Fibroblast of gingiva (primary cell): Measurements from ENCODE around the gene FDXR.

ENCODE experiments used
- DNase-seq: peaks from one replicate; pipeline ENCODE4 v3.0.0-alpha.2; 2011; ENCODE audit warnings: low read depth

FDXR gene

DNA sequence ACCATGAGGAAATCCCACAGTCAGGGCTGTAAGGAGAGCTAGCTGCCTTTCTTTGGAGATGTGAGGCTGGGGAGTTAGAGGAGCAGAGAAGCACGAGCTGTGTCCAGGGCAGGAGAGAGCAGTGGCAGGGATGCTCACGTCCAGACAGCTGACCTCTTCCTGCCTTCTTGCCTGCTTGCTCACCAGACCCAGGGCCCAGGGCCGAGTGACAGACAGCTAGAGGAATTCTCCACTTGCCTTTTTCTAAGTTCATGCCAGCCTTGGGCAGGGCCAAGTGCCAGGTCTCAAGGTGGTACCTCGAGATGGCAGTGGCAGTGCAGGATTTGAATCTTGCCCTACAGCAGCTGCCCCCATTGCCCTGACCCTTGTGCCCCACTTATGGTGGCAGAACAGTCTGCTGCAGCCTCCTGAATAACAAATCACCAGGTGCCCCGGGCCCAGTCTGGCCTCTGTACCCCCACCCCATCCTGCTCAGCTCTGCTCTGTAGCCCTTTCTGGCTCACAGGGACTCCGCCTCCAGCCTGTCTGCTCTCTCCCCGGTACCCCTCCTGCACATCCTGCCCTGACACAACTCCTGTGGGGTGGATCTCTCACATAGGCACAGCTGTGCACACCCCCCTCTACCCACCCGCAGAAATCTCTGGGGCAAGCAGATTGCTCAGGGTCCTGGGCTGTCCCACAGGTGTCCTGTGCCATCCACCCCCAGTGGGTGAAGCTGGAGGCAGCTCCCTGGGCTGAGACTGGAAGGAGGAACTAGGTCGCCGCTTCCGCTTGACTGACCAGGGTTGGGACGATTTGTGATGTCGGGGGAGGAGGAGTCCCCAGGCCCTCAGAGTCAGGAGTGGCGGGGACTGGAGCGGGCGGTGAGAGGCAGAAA, 39.1 kb downstream of the FDXR start:
- DNase-seq = no peak

GRCh38 chr17:74832421-74832820, 40.4 kb downstream of the FDXR start:
- DNase-seq = no peak

GRCh38 chr17:74831444-74832146, 41.2 kb downstream of the FDXR start:
- no peak for DNase-seq

DNA sequence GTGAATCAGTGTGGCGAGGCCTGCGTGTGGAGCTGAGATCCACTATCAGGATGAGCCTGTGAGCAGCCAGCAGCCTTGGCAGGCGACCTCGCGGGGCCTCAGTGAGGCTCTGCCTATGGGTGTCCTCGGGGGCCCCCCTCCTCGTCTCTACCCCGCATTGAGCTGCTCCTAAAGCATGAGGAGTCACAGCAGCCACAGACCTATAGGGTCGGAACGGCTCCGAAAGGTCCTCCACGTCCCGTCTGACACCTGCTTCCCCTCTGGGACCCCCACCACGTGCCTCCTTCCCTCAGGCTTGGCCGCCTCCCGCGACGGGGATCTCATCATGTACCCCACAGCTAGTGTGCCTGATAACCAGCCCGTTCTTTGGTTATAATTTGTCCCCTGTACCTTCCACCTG, 41.9 kb downstream of the FDXR start:
- no peak for DNase-seq

- no peak for DNase-seq
These were observed 45.0 kb downstream of the FDXR start for GRCh38 chr17:74827800-74828199.

- DNase-seq = no peak
These were observed 46.7 kb downstream of the FDXR start for GRCh38 chr17:74825952-74826719.

- no peak for DNase-seq
These were observed 47.7 kb downstream of the FDXR start for GRCh38 chr17:74824961-74825627.

GRCh38 chr17:74822939-74823367, 49.8 kb downstream of the FDXR start:
- DNase-seq = no peak

GRCh38 chr17:74822335-74822938, 50.4 kb downstream of the FDXR start:
- no peak for DNase-seq

DNA sequence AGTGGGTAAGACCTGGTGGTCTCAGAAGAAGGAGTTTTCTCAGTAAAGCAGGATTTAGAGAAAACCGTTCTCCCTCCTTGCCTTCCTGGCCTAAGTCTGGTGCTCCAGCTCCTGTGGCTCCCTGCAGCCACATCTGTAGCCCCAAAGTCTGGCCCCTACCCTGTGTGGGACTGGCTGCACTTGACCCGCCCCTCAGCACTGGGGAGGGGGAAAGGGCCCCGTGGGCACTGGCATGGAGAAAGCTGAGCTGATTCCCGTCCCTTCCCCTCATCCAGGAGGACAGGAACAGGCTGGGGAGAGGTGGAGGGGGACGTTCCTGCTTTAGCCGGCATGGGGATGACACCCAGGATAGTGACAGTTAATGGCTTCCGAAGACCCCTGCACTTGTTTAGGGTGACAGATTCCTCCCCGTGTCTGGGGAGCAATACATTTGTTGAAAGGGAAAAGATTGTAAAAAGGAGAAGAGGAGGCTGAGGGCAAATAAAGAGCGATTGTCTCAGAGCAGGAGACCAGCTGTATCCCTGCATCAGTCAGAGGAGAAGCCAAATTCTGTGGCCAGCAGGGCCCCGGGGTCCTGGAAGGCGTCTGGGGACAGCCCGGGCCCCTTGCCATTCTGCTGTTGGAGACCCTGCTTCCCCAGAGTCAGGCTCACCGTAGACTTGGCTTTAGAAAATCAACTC, 51.0 kb downstream of the FDXR start:
- DNase-seq = no peak

GRCh38 chr17:74819801-74820436, 52.9 kb downstream of the FDXR start:
- DNase-seq = no peak

GRCh38 chr17:74818291-74818938, 54.4 kb downstream of the FDXR start:
- DNase-seq = no peak

- DNase-seq = no peak
These were observed 55.7 kb downstream of the FDXR start for GRCh38 chr17:74816905-74817620.

DNA sequence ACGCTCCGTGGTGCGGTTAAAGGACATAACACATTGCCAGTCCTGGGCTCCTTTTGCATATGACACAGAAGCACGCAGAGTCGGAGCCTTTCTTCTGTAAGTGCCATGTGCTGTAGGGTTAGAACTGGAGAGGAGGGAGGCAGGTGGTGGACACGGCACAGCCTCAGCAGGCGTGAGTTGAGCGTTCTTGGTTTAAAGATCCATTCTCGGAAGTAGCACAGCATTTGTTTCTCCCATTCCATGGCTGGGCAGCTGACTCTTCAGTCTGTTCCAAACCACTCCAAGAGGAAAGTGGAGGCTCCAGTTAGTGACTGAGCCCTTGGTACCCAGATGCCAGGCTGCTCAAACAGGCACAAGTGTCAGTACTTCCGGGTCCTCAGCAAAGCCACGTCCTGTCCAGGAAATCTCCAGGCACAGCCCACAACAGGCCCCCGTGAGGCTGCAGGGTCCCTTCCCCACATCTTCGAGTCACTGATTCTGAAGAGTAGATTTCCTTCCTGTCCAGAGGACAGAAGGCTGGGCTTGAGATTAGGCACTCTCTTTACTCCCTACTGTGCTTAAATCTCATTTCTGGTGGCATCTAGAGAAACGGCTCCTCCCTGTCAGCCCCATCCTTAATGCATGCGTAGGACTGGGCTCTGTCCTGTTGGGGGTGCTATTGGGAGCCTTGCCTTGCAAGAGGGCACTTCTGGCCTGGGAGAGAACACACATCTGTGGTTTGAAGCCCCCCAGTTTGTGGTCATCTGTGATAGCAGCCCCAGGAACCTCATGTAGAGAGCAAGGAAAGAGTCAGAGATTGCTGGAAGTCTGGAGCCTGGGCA, 57.0 kb downstream of the FDXR start:
- DNase-seq = no peak

DNA sequence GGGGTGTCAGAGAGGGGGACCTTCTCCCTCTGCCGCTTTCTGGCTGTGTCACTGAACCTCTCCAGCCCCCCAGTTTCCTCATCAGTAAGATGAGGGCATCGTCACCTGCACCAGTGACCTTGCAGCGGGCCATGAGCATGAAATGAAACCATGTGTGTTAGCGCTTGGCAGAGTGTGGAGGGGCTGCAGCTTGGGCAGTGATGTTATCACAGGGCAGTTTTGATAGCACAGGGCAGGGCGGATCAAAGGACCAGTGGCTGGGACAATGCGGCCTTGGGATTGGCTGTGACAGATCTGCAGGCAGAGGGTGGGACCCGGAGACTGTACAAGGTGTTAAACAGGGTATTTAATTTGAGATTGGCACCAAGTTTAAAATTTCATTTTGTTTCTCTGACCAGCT, 57.7 kb downstream of the FDXR start:
- no peak for DNase-seq

DNA sequence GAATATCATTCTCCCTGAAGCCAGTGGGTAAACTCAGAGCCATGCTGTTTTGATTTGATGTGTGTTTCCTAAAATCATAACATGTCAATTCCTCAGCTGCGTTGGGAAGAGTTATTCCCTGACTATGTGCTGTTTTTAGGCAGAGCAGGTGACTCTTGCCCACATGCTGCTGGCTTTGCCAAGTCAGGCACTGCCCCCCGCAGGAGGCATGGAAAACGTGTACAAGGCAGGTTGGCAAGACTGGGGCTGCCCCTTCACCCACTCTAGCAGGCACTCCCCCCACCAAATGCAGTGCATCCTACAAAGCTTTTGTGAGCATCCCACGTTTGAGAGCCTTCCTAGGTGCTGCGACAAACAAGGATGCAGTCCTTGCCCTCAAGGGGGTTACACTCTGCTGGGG, 58.3 kb downstream of the FDXR start:
- DNase-seq = no peak
